Suprapubic skin (tissue), 4 donors: ENCODE results near the gene PLPP7. TPM values are rescaled to one million over a fixed set of nuclear protein-coding genes. Genes with fewer than 3 reads are reported as not detected.

Experiments used
- DNase-seq, 2 donors: peaks; one replicate each; pipeline ENCODE4 v3.0.0-alpha.2; 2019; ENCODE audit warnings: low spot score in 2 of 2
- H3K27ac ChIP-seq: fragments of 200-600 bp; sonication (generic); one replicate; pipeline ENCODE4 v1.5.1; 2019
- H3K27me3 ChIP-seq: fragments of 200-600 bp; sonication (generic); one replicate; pipeline ENCODE4 v1.5.1; 2019
- H3K36me3 ChIP-seq: fragments of 200-600 bp; sonication (generic); one replicate; pipeline ENCODE4 v1.5.1; 2019
- H3K4me1 ChIP-seq: fragments of 200-600 bp; sonication (generic); one replicate; pipeline ENCODE4 v1.5.1; 2019
- H3K4me3 ChIP-seq: fragments of 200-600 bp; sonication (generic); one replicate; pipeline ENCODE4 v1.5.1; 2019; ENCODE audit warnings: mild to moderate bottlenecking
- H3K9me3 ChIP-seq: fragments of 200-600 bp; sonication (generic); one replicate; pipeline ENCODE4 v1.5.1; 2019
- CTCF ChIP-seq, 2 donors: fragments of 200-600 bp in 1 of 2; fragments of 450-650 bp in 1 of 2; sonication (generic) in 1 of 2; IDR thresholded peaks; one replicate each; pipeline ENCODE4 v1.5.1; 2016 to 2019; ENCODE audit warnings: antibody characterized with exemption in 2 of 2, mild to moderate bottlenecking in 1 of 2, moderate library complexity in 1 of 2
- EP300 ChIP-seq: sonication (generic); formaldehyde crosslinking; IDR thresholded peaks from one replicate; pipeline ENCODE4 v1.6.1; 2017; ENCODE audit warnings: antibody characterized with exemption
- POLR2A ChIP-seq, 2 donors: fragments of 450-650 bp; IDR thresholded peaks; one replicate each; pipeline ENCODE4 v1.6.1; 2017; ENCODE audit warnings: antibody characterized with exemption in 2 of 2, mild to moderate bottlenecking in 2 of 2, moderate library complexity in 2 of 2
- POLR2AphosphoS5 ChIP-seq, 3 donors: sonication (generic); formaldehyde crosslinking; IDR thresholded peaks; one replicate each; pipeline ENCODE4 v1.6.1; 2017; ENCODE audit warnings: antibody characterized with exemption in 3 of 3
- WGBS: methylation state at CpG from one replicate; pipeline ENCODE4 v1.1.5; 2018; 5-methylcytosine and 5-hydroxymethylcytosine counted together
- total RNA-seq, 4 donors: library from RNA; depleted of rRNA; stranded (reverse); fragments of >200 nt; gene quantifications; one replicate each; pipeline ENCODE4 v1.1.0, GENCODE V29; 2016

The PLPP7 gene
- total RNA-seq, 4 donors from 2014 or later: 0.80 to 1.1 (median 0.92) TPM

- H3K27me3 ChIP-seq: peaks cover 7% of the 10 kb centered on the region
- peak overlapping the region; percentile 19 for H3K27ac ChIP-seq
- 61% methylated on average over 12 of the region's 13 CpGs for WGBS
- no peak for TF ChIP-seq CTCF (IDR thresholded peaks at IDR 0.05)
- no peak for TF ChIP-seq POLR2A (IDR thresholded peaks at IDR 0.05)
- no peak for TF ChIP-seq EP300
- H3K9me3 ChIP-seq: no peaks in the 10 kb centered on the region
- no peak for DNase-seq
- H3K4me1 ChIP-seq: peaks cover 19% of the 10 kb centered on the region
- H3K36me3 ChIP-seq: no peaks in the 10 kb centered on the region
- H3K4me3 ChIP-seq: peak overlapping the region; percentile 70
Measured at GRCh38 chr9:131273856-131274673, 15.5 kb upstream of the PLPP7 start.

- Histone ChIP-seq H3K4me3 (peak overlapping the region; percentile 70), H3K27ac (peak overlapping the region; percentile 65), H3K36me3 (no peaks in the 10 kb centered on the region), H3K27me3 (peaks cover 7% of the 10 kb centered on the region), H3K9me3 (no peaks in the 10 kb centered on the region), H3K4me1 (peaks cover 19% of the 10 kb centered on the region)
- no peak for TF ChIP-seq EP300
- no peak for TF ChIP-seq POLR2AphosphoS5 (IDR thresholded peaks at IDR 0.05)
- no peak for TF ChIP-seq POLR2A (IDR thresholded peaks at IDR 0.05)
- no peak for TF ChIP-seq CTCF (IDR thresholded peaks at IDR 0.05)
- WGBS: 77% methylated on average over 15 of the region's 18 CpGs
- DNase-seq: no peak
Measured at GRCh38 chr9:131274674-131275331, 14.7 kb upstream of the PLPP7 start.

- WGBS: 70% methylated on average over 19 of the region's 29 CpGs
- TF ChIP-seq EP300: no peak
- TF ChIP-seq POLR2AphosphoS5 (IDR thresholded peaks at IDR 0.05): no peak
- no peak for TF ChIP-seq POLR2A (IDR thresholded peaks at IDR 0.05)
- TF ChIP-seq CTCF (IDR thresholded peaks at IDR 0.05): no peak
- H3K27ac ChIP-seq: peak overlapping the region; percentile 65
- peak overlapping the region; percentile 70 for H3K4me3 ChIP-seq
- H3K36me3 ChIP-seq: no peaks in the 10 kb centered on the region
- peaks cover 19% of the 10 kb centered on the region for H3K4me1 ChIP-seq
- peaks cover 10% of the 10 kb centered on the region for H3K27me3 ChIP-seq
- DNase-seq: no peak
- H3K9me3 ChIP-seq: no peaks in the 10 kb centered on the region
Measured at GRCh38 chr9:131275332-131276093, 14.0 kb upstream of the PLPP7 start.

GRCh38 chr9:131276094-131276888 lies 13.2 kb upstream of the PLPP7 start, which contains the start of gene FAM78A:
FAM78A (minus strand) TSS chr9:131276510; CDS start chr9:131276179, 331 bp downstream.
- Histone ChIP-seq H3K9me3 (no peaks in the 10 kb centered on the region), H3K27ac (peak within 1 kb of the TSS; percentile 65), H3K4me1 (peaks cover 16% of the 10 kb centered on the region), H3K4me3 (peak within 1 kb of the TSS; percentile 70), H3K27me3 (peaks cover 18% of the 10 kb centered on the region), H3K36me3 (no peaks in the 10 kb centered on the region)
- DNase-seq: no peak
- 10% methylated on average over 35 of the region's 76 CpGs for WGBS
- no peak for TF ChIP-seq POLR2AphosphoS5 (IDR thresholded peaks at IDR 0.05)
- no peak for TF ChIP-seq CTCF (IDR thresholded peaks at IDR 0.05)
- no peak for TF ChIP-seq POLR2A (IDR thresholded peaks at IDR 0.05)
- TF ChIP-seq EP300: no peak
